Ishikawa (cell line): Measurements from ENCODE around the gene DRGX.

Experiments used
- CEBPB ChIP-seq: IDR thresholded peaks from 2 replicates; pipeline ENCODE4 v1.6.1; 2012
- CREB1 ChIP-seq: IDR thresholded peaks from 2 replicates; pipeline ENCODE4 v1.6.1; 2012; ENCODE audit warnings: low read depth
- EGR1 ChIP-seq: IDR thresholded peaks from 2 replicates; pipeline ENCODE4 v1.6.1; 2012
- EP300 ChIP-seq: IDR thresholded peaks from 2 replicates; pipeline ENCODE4 v1.6.1; 2012; ENCODE audit warnings: borderline replicate concordance
- FOXM1 ChIP-seq: IDR thresholded peaks from 2 replicates; pipeline ENCODE4 v1.6.1; 2012; ENCODE audit warnings: low read depth, borderline replicate concordance
- NFIC ChIP-seq: IDR thresholded peaks from 2 replicates; pipeline ENCODE4 v1.6.1; 2012
- RAD21 ChIP-seq: IDR thresholded peaks from 2 replicates; pipeline ENCODE4 v1.6.1; 2012; ENCODE audit warnings: low read depth
- TAF1 ChIP-seq: IDR thresholded peaks from 2 replicates; pipeline ENCODE4 v1.6.1; 2012; ENCODE audit warnings: low read depth, mild to moderate bottlenecking
- TCF12 ChIP-seq: IDR thresholded peaks from 2 replicates; pipeline ENCODE4 v1.6.1; 2012; ENCODE audit warnings: low read depth
- TEAD4 ChIP-seq: IDR thresholded peaks from 2 replicates; pipeline ENCODE4 v1.6.1; 2012
- YY1 ChIP-seq: IDR thresholded peaks from 2 replicates; pipeline ENCODE4 v1.6.1; 2012; ENCODE audit warnings: low read depth
- ZBTB7A ChIP-seq: IDR thresholded peaks from 2 replicates; pipeline ENCODE4 v1.6.1; 2012; ENCODE audit warnings: low read depth
- TF ChIP-seq, protein P1 (sequence below): IDR thresholded peaks from 2 replicates; pipeline ENCODE4 v1.6.1; 2012
- TF ChIP-seq, protein P2 (sequence below): IDR thresholded peaks from 2 replicates; pipeline ENCODE4 v1.6.1; 2012; ENCODE audit warnings: low read depth, mild to moderate bottlenecking
- TF ChIP-seq, protein P3 (sequence below): IDR thresholded peaks from 2 replicates; pipeline ENCODE4 v1.6.1; 2012

Gene DRGX

DNA sequence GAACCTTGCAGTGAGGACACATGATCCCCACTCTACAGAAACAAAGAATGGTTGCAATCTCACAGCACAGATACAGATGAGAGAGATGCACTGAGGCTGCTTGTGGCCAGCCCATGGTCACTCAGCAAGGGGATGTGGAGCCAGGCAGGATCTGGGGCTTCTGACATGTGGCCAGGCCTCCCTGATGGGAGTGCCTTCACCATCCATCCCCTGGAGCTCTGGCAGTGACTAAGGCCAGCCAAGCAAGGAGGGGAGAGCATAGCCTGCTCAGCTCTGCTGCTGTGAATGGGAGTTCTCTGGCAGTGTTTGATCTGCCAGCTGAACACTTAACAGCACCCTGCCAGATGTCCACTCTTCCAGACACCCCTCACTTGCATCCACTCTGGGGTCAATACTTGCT is 77.1 kb downstream of the DRGX start:
- TF ChIP-seq, protein P1, sequence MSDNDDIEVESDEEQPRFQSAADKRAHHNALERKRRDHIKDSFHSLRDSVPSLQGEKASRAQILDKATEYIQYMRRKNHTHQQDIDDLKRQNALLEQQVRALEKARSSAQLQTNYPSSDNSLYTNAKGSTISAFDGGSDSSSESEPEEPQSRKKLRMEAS = no peak
- TF ChIP-seq CREB1 = no peak
- TF ChIP-seq, protein P2, sequence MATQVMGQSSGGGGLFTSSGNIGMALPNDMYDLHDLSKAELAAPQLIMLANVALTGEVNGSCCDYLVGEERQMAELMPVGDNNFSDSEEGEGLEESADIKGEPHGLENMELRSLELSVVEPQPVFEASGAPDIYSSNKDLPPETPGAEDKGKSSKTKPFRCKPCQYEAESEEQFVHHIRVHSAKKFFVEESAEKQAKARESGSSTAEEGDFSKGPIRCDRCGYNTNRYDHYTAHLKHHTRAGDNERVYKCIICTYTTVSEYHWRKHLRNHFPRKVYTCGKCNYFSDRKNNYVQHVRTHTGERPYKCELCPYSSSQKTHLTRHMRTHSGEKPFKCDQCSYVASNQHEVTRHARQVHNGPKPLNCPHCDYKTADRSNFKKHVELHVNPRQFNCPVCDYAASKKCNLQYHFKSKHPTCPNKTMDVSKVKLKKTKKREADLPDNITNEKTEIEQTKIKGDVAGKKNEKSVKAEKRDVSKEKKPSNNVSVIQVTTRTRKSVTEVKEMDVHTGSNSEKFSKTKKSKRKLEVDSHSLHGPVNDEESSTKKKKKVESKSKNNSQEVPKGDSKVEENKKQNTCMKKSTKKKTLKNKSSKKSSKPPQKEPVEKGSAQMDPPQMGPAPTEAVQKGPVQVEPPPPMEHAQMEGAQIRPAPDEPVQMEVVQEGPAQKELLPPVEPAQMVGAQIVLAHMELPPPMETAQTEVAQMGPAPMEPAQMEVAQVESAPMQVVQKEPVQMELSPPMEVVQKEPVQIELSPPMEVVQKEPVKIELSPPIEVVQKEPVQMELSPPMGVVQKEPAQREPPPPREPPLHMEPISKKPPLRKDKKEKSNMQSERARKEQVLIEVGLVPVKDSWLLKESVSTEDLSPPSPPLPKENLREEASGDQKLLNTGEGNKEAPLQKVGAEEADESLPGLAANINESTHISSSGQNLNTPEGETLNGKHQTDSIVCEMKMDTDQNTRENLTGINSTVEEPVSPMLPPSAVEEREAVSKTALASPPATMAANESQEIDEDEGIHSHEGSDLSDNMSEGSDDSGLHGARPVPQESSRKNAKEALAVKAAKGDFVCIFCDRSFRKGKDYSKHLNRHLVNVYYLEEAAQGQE = no peak
- no peak for TF ChIP-seq CEBPB
- TF ChIP-seq EGR1 = no peak
- no peak for TF ChIP-seq YY1
- TF ChIP-seq ZBTB7A = no peak
- no peak for TF ChIP-seq RAD21

DNA sequence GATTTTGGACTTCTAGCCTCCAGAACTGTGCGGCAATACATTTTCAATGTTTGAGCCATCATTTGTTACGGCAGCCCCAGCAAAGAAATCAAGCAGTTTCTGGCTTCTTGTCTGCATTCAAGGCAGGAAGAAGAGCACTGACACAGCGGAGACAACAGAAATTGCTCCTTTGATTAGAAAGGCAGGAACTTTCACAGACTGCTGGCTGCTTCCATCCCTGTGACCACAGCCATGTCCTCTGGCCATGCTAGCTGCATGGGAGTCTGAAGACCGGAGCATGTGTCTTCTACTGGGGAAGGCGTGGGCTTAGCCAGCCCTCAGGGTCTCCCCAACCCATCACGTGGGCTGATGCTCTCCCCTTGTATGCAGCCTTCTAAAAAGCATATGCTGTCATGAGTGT is 77.9 kb downstream of the DRGX start:
- TF ChIP-seq TAF1 (no peak), EGR1 (no peak), RAD21 (no peak), TCF12 (no peak), ZBTB7A (no peak), FOXM1 (no peak), NFIC (no peak)
- TF ChIP-seq, protein P1 = no peak
- TF ChIP-seq, protein P2 = no peak

DNA sequence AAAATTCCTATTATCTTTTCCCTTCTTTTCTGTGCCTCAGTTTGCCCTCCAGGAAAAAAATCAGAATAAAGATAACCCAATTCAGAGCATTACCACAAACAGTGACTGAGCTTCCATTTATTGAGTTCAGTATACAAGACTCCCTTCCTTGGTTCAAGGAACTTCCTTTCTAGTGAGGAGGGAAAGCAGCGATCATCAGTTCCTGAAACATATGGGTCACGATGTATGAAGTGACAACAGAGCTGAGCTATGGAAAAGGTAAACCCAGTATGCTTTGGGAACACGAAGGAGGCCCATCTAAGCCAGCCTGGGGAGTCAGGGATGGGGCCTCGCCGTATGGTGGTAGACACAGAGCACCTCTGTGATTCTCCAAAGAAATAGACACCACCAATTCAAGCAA is 81.1 kb downstream of the DRGX start:
- no peak for TF ChIP-seq CEBPB
- no peak for TF ChIP-seq YY1
- TF ChIP-seq TCF12 = no peak
- TF ChIP-seq, protein P1 = no peak
- TF ChIP-seq TEAD4 = no peak
- TF ChIP-seq CREB1 = no peak
- no peak for TF ChIP-seq NFIC
- TF ChIP-seq, protein P3, sequence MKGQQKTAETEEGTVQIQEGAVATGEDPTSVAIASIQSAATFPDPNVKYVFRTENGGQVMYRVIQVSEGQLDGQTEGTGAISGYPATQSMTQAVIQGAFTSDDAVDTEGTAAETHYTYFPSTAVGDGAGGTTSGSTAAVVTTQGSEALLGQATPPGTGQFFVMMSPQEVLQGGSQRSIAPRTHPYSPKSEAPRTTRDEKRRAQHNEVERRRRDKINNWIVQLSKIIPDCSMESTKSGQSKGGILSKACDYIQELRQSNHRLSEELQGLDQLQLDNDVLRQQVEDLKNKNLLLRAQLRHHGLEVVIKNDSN = no peak
- TF ChIP-seq, protein P2 = no peak
- TF ChIP-seq RAD21 = no peak
- TF ChIP-seq FOXM1 = no peak
- TF ChIP-seq EP300 = no peak
- no peak for TF ChIP-seq EGR1
- TF ChIP-seq TAF1 = no peak
- TF ChIP-seq ZBTB7A = no peak
